ENCODE measurements around the gene FXYD7.

- TF ChIP-seq CTCF (IDR thresholded peaks at IDR 0.05) = peak in 3 of 4 experiments; percentile 28 to 71 (median 55)
- TF ChIP-seq POLR2A (IDR thresholded peaks at IDR 0.05) = no peak
Measured at GRCh38 chr19:35142606-35143230, 337 bp upstream of the FXYD7 start.
